ENCODE measurements around the gene GMPS.

GMPS gene

GRCh38 chr3:155870945-155871745, 695 bp downstream of the GMPS start:
- DNase-seq, result peak; percentile 2 to 42
- peak overlapping the region; percentile 91 for H4K12ac ChIP-seq (ENCODE audit: low read depth, low read length)
- no peaks in the 10 kb centered on the region for H3K27me3 ChIP-seq (ENCODE audit: insufficient read depth, low read length)
- H2AK5ac ChIP-seq (ENCODE audit: low read length), result no peak overlapping the region
- H3K9ac ChIP-seq (ENCODE audit: low read length), result peak overlapping the region; percentile 97
- H3K4me1 ChIP-seq (ENCODE audit: control insufficient read depth in 1 of 2, insufficient read depth in 2 of 2, low read length in 2 of 2), result peaks cover 0 to 2% of the 10 kb centered on the region in 2 experiments
- peak overlapping the region; percentile 94 for H3K27ac ChIP-seq (ENCODE audit: low read depth, low read length)
- peak overlapping the region; percentile 81 for H4K91ac ChIP-seq (ENCODE audit: low read depth, low read length)
- H3K4me2 ChIP-seq (ENCODE audit: low read length), result peak overlapping the region; percentile 62
- peak overlapping the region; percentile 97 for H2AFZ ChIP-seq (ENCODE audit: insufficient read depth, low read length, poor library complexity)
- no peak overlapping the region for H2BK12ac ChIP-seq (ENCODE audit: low read length)
- WGBS (ENCODE audit: extremely low coverage, insufficient coverage, insufficient read length), result no CpG with 5 or more reads among the region's 85 CpGs
- H3K9me3 ChIP-seq (ENCODE audit: insufficient read depth, low read depth, low read length), result peaks cover 1% of the 10 kb centered on the region
- no peaks in the 10 kb centered on the region for H3K36me3 ChIP-seq (ENCODE audit: control insufficient read depth in 1 of 2, insufficient read depth in 2 of 2, low read length in 2 of 2)
- H3K79me2 ChIP-seq (ENCODE audit: control insufficient read depth, insufficient read depth, low read length, poor library complexity), result peaks cover 20% of the 10 kb centered on the region
- peak overlapping the region; percentile 75 for H3K4ac ChIP-seq (ENCODE audit: low read depth, low read length)
- no peak overlapping the region for H3K23ac ChIP-seq (ENCODE audit: low read length)
- H4K8ac ChIP-seq (ENCODE audit: low read depth, low read length), result peak overlapping the region; percentile 90
- H3K14ac ChIP-seq (ENCODE audit: low read length), result peak overlapping the region; percentile 83
- peak overlapping the region; percentile 63 for H2BK5ac ChIP-seq (ENCODE audit: low read depth, low read length, poor library complexity)
- H2BK120ac ChIP-seq (ENCODE audit: insufficient read depth, low read length, poor library complexity), result peak overlapping the region; percentile 86
- peak overlapping the region; percentile 100 for H3K4me3 ChIP-seq (ENCODE audit: low read depth, low read length)
- H3K18ac ChIP-seq (ENCODE audit: low read length), result peak overlapping the region; percentile 86
- peaks cover 14% of the 10 kb centered on the region for H3K79me1 ChIP-seq (ENCODE audit: low read length)

- Histone ChIP-seq H3K4me3 (ENCODE audit: low read depth, low read length) (peak overlapping the region; percentile 100), H3K4ac (ENCODE audit: low read depth, low read length) (peak overlapping the region; percentile 75), H3K36me3 (ENCODE audit: control insufficient read depth in 1 of 2, insufficient read depth in 2 of 2, low read length in 2 of 2) (no peaks in the 10 kb centered on the region), H4K91ac (ENCODE audit: low read depth, low read length) (no peak overlapping the region), H3K27ac (ENCODE audit: low read depth, low read length) (no peak overlapping the region), H4K8ac (ENCODE audit: low read depth, low read length) (peak overlapping the region; percentile 90), H3K79me1 (ENCODE audit: low read length) (peaks cover 14% of the 10 kb centered on the region), H3K27me3 (ENCODE audit: insufficient read depth, low read length) (no peaks in the 10 kb centered on the region), H2AFZ (ENCODE audit: insufficient read depth, low read length, poor library complexity) (no peak overlapping the region), H2BK12ac (ENCODE audit: low read length) (no peak overlapping the region), H3K14ac (ENCODE audit: low read length) (peak overlapping the region; percentile 83), H3K4me1 (ENCODE audit: control insufficient read depth in 1 of 2, insufficient read depth in 2 of 2, low read length in 2 of 2) (peaks cover 0 to 2% of the 10 kb centered on the region in 2 experiments), H4K12ac (ENCODE audit: low read depth, low read length) (no peak overlapping the region), H3K18ac (ENCODE audit: low read length) (peak overlapping the region; percentile 25), H3K4me2 (ENCODE audit: low read length) (peak overlapping the region; percentile 62), H2AK5ac (ENCODE audit: low read length) (no peak overlapping the region), H3K9ac (ENCODE audit: low read length) (peak overlapping the region; percentile 97), H3K79me2 (ENCODE audit: control insufficient read depth, insufficient read depth, low read length, poor library complexity) (peaks cover 20% of the 10 kb centered on the region), H2BK120ac (ENCODE audit: insufficient read depth, low read length, poor library complexity) (no peak overlapping the region), H2BK5ac (ENCODE audit: low read depth, low read length, poor library complexity) (peak overlapping the region; percentile 63), H3K9me3 (ENCODE audit: insufficient read depth, low read depth, low read length) (peaks cover 1% of the 10 kb centered on the region), H3K23ac (ENCODE audit: low read length) (no peak overlapping the region)
- peak in 1 of 2 donors; percentile 41 for DNase-seq
- WGBS (ENCODE audit: extremely low coverage, insufficient coverage, insufficient read length), result no CpG with 5 or more reads among the region's 19 CpGs
Measured at GRCh38 chr3:155871746-155872158, 1.3 kb downstream of the GMPS start.

- Histone ChIP-seq H3K4me1 (ENCODE audit: control insufficient read depth in 1 of 2, insufficient read depth in 2 of 2, low read length in 2 of 2) (peaks cover 0 to 2% of the 10 kb centered on the region in 2 experiments), H3K36me3 (ENCODE audit: control insufficient read depth in 1 of 2, insufficient read depth in 2 of 2, low read length in 2 of 2) (no peaks in the 10 kb centered on the region), H2AFZ (ENCODE audit: insufficient read depth, low read length, poor library complexity) (no peak overlapping the region), H3K4me3 (ENCODE audit: low read depth, low read length) (no peak overlapping the region), H3K9me3 (ENCODE audit: insufficient read depth, low read depth, low read length) (peaks cover 1% of the 10 kb centered on the region), H3K79me1 (ENCODE audit: low read length) (peaks cover 14% of the 10 kb centered on the region), H2AK5ac (ENCODE audit: low read length) (no peak overlapping the region), H3K18ac (ENCODE audit: low read length) (no peak overlapping the region), H4K91ac (ENCODE audit: low read depth, low read length) (no peak overlapping the region), H3K4me2 (ENCODE audit: low read length) (no peak overlapping the region), H2BK12ac (ENCODE audit: low read length) (no peak overlapping the region), H4K8ac (ENCODE audit: low read depth, low read length) (no peak overlapping the region), H3K14ac (ENCODE audit: low read length) (no peak overlapping the region), H3K79me2 (ENCODE audit: control insufficient read depth, insufficient read depth, low read length, poor library complexity) (peaks cover 26% of the 10 kb centered on the region), H4K12ac (ENCODE audit: low read depth, low read length) (no peak overlapping the region), H3K27me3 (ENCODE audit: insufficient read depth, low read length) (no peaks in the 10 kb centered on the region), H3K27ac (ENCODE audit: low read depth, low read length) (no peak overlapping the region), H2BK120ac (ENCODE audit: insufficient read depth, low read length, poor library complexity) (no peak overlapping the region), H2BK5ac (ENCODE audit: low read depth, low read length, poor library complexity) (no peak overlapping the region), H3K23ac (ENCODE audit: low read length) (no peak overlapping the region), H3K4ac (ENCODE audit: low read depth, low read length) (peak overlapping the region; percentile 66), H3K9ac (ENCODE audit: low read length) (no peak overlapping the region)
- no peak for DNase-seq
- WGBS (ENCODE audit: extremely low coverage, insufficient coverage, insufficient read length), result no CpG with 5 or more reads among the region's 8 CpGs
Measured at GRCh38 chr3:155872904-155873646, 2.6 kb downstream of the GMPS start.

GRCh38 chr3:155876037-155876436, 5.6 kb downstream of the GMPS start:
- Histone ChIP-seq H4K8ac (ENCODE audit: low read depth, low read length) (no peak overlapping the region), H2BK12ac (ENCODE audit: low read length) (no peak overlapping the region), H3K4ac (ENCODE audit: low read depth, low read length) (peak overlapping the region; percentile 21), H3K9ac (ENCODE audit: low read length) (no peak overlapping the region), H3K4me3 (ENCODE audit: low read depth, low read length) (no peak overlapping the region), H2AFZ (ENCODE audit: insufficient read depth, low read length, poor library complexity) (no peak overlapping the region), H3K27me3 (ENCODE audit: insufficient read depth, low read length) (no peaks in the 10 kb centered on the region), H3K14ac (ENCODE audit: low read length) (no peak overlapping the region), H3K79me1 (ENCODE audit: low read length) (peaks cover 6% of the 10 kb centered on the region), H3K4me1 (ENCODE audit: control insufficient read depth in 1 of 2, insufficient read depth in 2 of 2, low read length in 2 of 2) (no peaks in the 10 kb centered on the region), H3K27ac (ENCODE audit: low read depth, low read length) (no peak overlapping the region), H2AK5ac (ENCODE audit: low read length) (no peak overlapping the region), H3K18ac (ENCODE audit: low read length) (no peak overlapping the region), H4K91ac (ENCODE audit: low read depth, low read length) (no peak overlapping the region), H3K36me3 (ENCODE audit: control insufficient read depth in 1 of 2, insufficient read depth in 2 of 2, low read length in 2 of 2) (no peaks in the 10 kb centered on the region), H2BK5ac (ENCODE audit: low read depth, low read length, poor library complexity) (no peak overlapping the region), H4K12ac (ENCODE audit: low read depth, low read length) (no peak overlapping the region), H3K79me2 (ENCODE audit: control insufficient read depth, insufficient read depth, low read length, poor library complexity) (peaks cover 23% of the 10 kb centered on the region), H3K4me2 (ENCODE audit: low read length) (no peak overlapping the region), H3K9me3 (ENCODE audit: insufficient read depth, low read depth, low read length) (no peaks in the 10 kb centered on the region), H2BK120ac (ENCODE audit: insufficient read depth, low read length, poor library complexity) (no peak overlapping the region), H3K23ac (ENCODE audit: low read length) (no peak overlapping the region)
- no peak for DNase-seq
- no CpG with 5 or more reads among the region's 3 CpGs for WGBS (ENCODE audit: extremely low coverage, insufficient coverage, insufficient read length)
